Prostate gland (tissue), 2 donors: ENCODE results near the gene PLXND1. TPM values are rescaled to one million over a fixed set of nuclear protein-coding genes. Genes with fewer than 3 reads are reported as not detected.
A peak's percentile ranks its signal among the peaks of the same experiment; 100 is the strongest.

ENCODE experiments used
- DNase-seq: peaks from one replicate; pipeline ENCODE4 v3.0.0-alpha.2; 2019; ENCODE audit warnings: low spot score
- H3K27ac ChIP-seq, 2 donors: fragments of 200-600 bp; sonication (generic); 2 replicates each; pipeline ENCODE4 v1.5.1; 2017 to 2019
- H3K27me3 ChIP-seq: fragments of 200-600 bp; sonication (generic); replicated peaks from 2 replicates; pipeline ENCODE4 v1.5.1; 2019; ENCODE audit not compliant: insufficient read depth
- H3K36me3 ChIP-seq, 2 donors: fragments of 200-600 bp; sonication (generic); 1 replicate in 1 of 2; 2 replicates in 1 of 2; pipeline versions ENCODE4 v1.5.1 to v1.8.1; 2017 to 2019
- H3K4me1 ChIP-seq: fragments of 200-600 bp; sonication (generic); replicated peaks from 2 replicates; pipeline ENCODE4 v1.5.1; 2019
- H3K4me3 ChIP-seq, 2 donors: fragments of 200-600 bp; sonication (generic); 2 replicates each; pipeline ENCODE4 v1.5.1; 2017 to 2019
- H3K9me3 ChIP-seq: fragments of 200-600 bp; sonication (generic); 2 replicates; pipeline ENCODE4 v1.5.1; 2017
- CTCF ChIP-seq, 4 experiments: fragments of 200-600 bp in 2 of 4; fragments of 450-650 bp in 2 of 4; sonication (generic) in 2 of 4; IDR thresholded peaks; 1 replicate in 3 of 4; 2 replicates in 1 of 4; pipeline ENCODE4 v1.5.1; 2016 to 2019; ENCODE audit warnings: antibody characterized with exemption in 4 of 4, mild to moderate bottlenecking in 2 of 4, moderate library complexity in 2 of 4
- POLR2A ChIP-seq: fragments of 450-650 bp; IDR thresholded peaks from one replicate; pipeline ENCODE4 v1.6.1; 2016; ENCODE audit warnings: antibody characterized with exemption, mild to moderate bottlenecking
- POLR2AphosphoS5 ChIP-seq: sonication (generic); formaldehyde crosslinking; IDR thresholded peaks from one replicate; pipeline ENCODE4 v1.6.1; 2017; ENCODE audit warnings: antibody characterized with exemption
- WGBS: methylation state at CpG from one replicate; pipeline ENCODE4 v1.1.5; 2018; 5-methylcytosine and 5-hydroxymethylcytosine counted together
- intact Hi-C: fragments of 100-400 bp; cut with DNase I; formaldehyde crosslinking; loops from one replicate; pipeline ENCODE4 v1.14.2; 2022
- total RNA-seq, 2 donors: library from RNA; depleted of rRNA; stranded (reverse); fragments of >200 nt; gene quantifications; one replicate each; pipeline ENCODE4 v1.1.0, GENCODE V29; 2016

PLXND1 gene
- total RNA-seq, 2 donors from 2014 or later = 19.7 to 83.6 TPM

- Histone ChIP-seq H3K4me1 (no peaks in the 10 kb centered on the region), H3K27ac (peak overlapping the region; percentile 27 to 45), H3K27me3 (no peaks in the 10 kb centered on the region), H3K4me3 (no peak overlapping the region), H3K9me3 (no peaks in the 10 kb centered on the region), H3K36me3 (no peaks in the 10 kb centered on the region)
- TF ChIP-seq POLR2A = no peak
- intact Hi-C loops = no loop called here
- 67% methylated on average over 17 of the region's 17 CpGs for WGBS
- DNase-seq = no peak
These were observed 29.1 kb downstream of the PLXND1 start for GRCh38 chr3:129577366-129577765.

DNA sequence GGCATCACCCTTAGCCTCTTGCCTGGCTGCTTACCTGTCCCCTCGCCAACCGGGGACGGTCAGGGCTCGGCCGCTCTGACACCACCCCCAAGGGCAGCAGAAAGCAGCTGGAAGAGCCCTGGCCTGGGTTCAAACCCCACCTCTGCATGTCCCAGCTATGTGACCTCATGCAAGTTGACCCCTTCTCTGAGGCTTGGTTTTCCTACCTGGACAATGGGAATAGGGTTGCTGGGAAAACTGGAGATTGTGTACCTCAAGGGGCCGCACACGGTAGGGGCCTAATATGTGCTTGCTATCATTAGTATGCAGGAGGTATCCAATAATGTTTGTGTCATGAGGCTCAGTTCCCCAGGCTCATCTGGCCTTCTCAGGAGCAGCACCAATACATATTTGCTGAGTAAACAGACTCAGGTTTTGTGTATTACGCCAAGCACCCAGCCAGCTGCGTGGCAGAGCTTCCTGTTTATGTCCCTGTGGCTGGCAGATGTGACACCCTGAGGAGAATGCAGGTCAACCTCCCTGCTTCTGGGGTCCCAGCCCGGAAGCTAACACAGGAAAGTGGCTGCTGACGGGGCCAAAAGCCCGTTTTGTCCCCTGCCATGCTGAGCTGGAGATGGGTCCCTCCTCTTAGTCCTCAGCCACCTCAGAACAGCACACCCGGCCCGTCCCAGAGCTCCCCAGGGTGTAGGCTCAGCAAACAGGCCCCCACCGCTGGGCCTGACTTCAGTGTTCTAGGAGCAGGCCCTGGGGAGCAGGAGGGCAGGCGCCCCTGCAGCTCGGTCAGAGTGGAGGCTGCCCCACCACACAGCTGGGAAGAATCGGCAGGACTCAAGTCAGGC lies 29.7 kb downstream of the PLXND1 start:
- 65% methylated on average over 18 of the region's 18 CpGs for WGBS
- Histone ChIP-seq H3K9me3 (no peaks in the 10 kb centered on the region), H3K36me3 (no peaks in the 10 kb centered on the region), H3K27ac (peak overlapping the region; percentile 27 to 45), H3K4me3 (no peak overlapping the region), H3K4me1 (no peaks in the 10 kb centered on the region), H3K27me3 (no peaks in the 10 kb centered on the region)
- intact Hi-C loops = no loop called here
- TF ChIP-seq POLR2AphosphoS5 = peak; percentile 56
- no peak for TF ChIP-seq POLR2A
- DNase-seq = peak; percentile 67

GRCh38 chr3:129575997-129576384 lies 30.5 kb downstream of the PLXND1 start:
- no peak for DNase-seq
- WGBS = 71% methylated on average over 10 of the region's 10 CpGs
- Histone ChIP-seq H3K36me3 (no peaks in the 10 kb centered on the region), H3K4me1 (no peaks in the 10 kb centered on the region), H3K4me3 (no peak overlapping the region), H3K27ac (no peak overlapping the region), H3K9me3 (no peaks in the 10 kb centered on the region), H3K27me3 (no peaks in the 10 kb centered on the region)
- intact Hi-C loops = no loop called here
- TF ChIP-seq POLR2A = no peak
- TF ChIP-seq CTCF (IDR thresholded peaks at IDR 0.05) = no peak
- no peak for TF ChIP-seq POLR2AphosphoS5

DNA sequence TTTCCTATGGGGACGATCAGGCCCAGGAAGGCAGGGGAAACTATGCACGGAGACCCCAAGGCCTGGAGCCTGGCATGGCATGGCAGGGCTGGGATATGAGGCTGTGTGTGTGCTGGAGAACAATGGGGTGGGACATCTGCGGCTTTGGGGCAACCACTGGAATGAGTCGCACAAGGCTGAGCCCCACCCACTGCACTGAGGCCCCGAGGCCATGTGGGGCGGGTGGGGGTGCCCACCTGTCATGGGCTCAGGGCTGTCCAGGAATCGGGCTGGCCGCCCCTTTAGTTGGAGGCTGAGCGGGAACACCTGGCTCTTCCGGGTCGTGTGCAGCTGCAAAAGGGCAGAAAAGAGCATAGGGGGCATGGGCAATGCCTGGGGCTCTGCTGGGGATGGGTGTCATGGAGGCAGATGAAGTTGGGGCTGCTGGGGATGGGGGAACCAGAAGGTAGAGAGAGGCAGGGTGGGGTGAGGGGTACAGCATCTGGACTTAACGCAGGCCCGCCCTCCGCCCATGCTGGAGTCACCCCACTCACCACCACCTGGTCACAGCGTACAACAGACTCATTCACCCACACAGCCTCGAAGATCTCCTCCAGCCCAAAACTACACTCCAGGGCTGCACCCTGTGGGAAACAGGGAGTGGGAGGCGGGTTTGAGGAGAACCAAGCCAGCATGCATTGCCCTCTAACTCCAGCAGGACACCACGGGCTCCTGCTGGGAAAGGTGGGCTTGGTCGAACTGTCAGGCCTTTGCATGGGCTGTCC lies 31.1 kb downstream of the PLXND1 start:
- H3K27ac ChIP-seq = no peak overlapping the region
- no peaks in the 10 kb centered on the region for H3K4me1 ChIP-seq
- no peaks in the 10 kb centered on the region for H3K9me3 ChIP-seq
- no peak overlapping the region for H3K4me3 ChIP-seq
- intact Hi-C loops = no loop called here
- DNase-seq = no peak
- WGBS = 80% methylated on average over 19 of the region's 19 CpGs
- no peak for TF ChIP-seq POLR2AphosphoS5
- no peak for TF ChIP-seq CTCF (IDR thresholded peaks at IDR 0.05)
- no peak for TF ChIP-seq POLR2A
- H3K36me3 ChIP-seq = no peaks in the 10 kb centered on the region
- no peaks in the 10 kb centered on the region for H3K27me3 ChIP-seq

DNA sequence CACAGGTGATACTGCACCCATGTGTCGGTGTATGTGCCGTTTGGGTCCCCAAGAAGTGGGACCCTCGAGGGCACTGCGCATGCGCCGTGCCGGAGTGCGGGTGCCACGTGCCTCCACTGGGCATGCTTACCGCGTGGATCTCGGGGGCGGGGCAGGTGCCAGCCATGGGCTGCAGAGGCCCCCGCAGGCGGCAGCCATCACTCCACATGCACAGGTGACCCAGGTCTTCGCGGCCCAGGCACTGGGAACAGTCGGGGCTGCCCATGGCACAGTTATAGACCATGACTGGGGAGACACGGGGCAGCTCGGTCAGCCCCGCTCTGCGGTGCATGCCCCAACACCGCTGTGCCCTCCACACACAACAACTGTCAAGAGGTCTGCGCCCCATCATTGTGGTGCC lies 32.3 kb downstream of the PLXND1 start:
- intact Hi-C loops = no loop called here
- Histone ChIP-seq H3K4me1 (no peaks in the 10 kb centered on the region), H3K4me3 (no peak overlapping the region), H3K27me3 (no peaks in the 10 kb centered on the region), H3K9me3 (no peaks in the 10 kb centered on the region), H3K36me3 (no peaks in the 10 kb centered on the region), H3K27ac (no peak overlapping the region)
- DNase-seq = no peak
- 94% methylated on average over 24 of the region's 24 CpGs for WGBS
- TF ChIP-seq POLR2AphosphoS5 (no peak), POLR2A (no peak), CTCF (IDR thresholded peaks at IDR 0.05) (no peak)
